Tibial nerve (tissue), 4 donors: ENCODE results near the gene GPS1.

Experiments used
- CTCF ChIP-seq, 5 experiments: fragments of 200-600 bp in 3 of 5; fragments of 450-650 bp in 2 of 5; sonication (generic) in 3 of 5; IDR thresholded peaks; one replicate each; pipeline ENCODE4 v1.5.1; 2016 to 2019; ENCODE audit warnings: antibody characterized with exemption in 5 of 5, mild to moderate bottlenecking in 3 of 5, moderate library complexity in 2 of 5
- EP300 ChIP-seq, 2 donors: sonication (generic); formaldehyde crosslinking; IDR thresholded peaks; one replicate each; pipeline ENCODE4 v1.6.1; 2017; ENCODE audit warnings: antibody characterized with exemption in 2 of 2, mild to moderate bottlenecking in 1 of 2
- POLR2A ChIP-seq, 2 donors: fragments of 450-650 bp; IDR thresholded peaks; one replicate each; pipeline ENCODE4 v1.6.1; 2017; ENCODE audit warnings: antibody characterized with exemption in 2 of 2, mild to moderate bottlenecking in 2 of 2, moderate library complexity in 2 of 2

GRCh38 chr17:82028966-82029365 lies 22.7 kb upstream of the GPS1 start:
- TF ChIP-seq POLR2A (IDR thresholded peaks at IDR 0.05) (no peak), CTCF (IDR thresholded peaks at IDR 0.05) (no peak), EP300 (IDR thresholded peaks at IDR 0.05) (no peak)
